GM12872 (cell line): ENCODE measurements around the gene MTOR.

Experiments used
- TF ChIP-seq, protein P1 (sequence below): IDR thresholded peaks from 3 replicates; pipeline ENCODE4 v1.5.1; 2011; ENCODE audit warnings: low read depth, mild to moderate bottlenecking, low read length, moderate library complexity; ENCODE audit not compliant: insufficient read depth

Gene MTOR

DNA sequence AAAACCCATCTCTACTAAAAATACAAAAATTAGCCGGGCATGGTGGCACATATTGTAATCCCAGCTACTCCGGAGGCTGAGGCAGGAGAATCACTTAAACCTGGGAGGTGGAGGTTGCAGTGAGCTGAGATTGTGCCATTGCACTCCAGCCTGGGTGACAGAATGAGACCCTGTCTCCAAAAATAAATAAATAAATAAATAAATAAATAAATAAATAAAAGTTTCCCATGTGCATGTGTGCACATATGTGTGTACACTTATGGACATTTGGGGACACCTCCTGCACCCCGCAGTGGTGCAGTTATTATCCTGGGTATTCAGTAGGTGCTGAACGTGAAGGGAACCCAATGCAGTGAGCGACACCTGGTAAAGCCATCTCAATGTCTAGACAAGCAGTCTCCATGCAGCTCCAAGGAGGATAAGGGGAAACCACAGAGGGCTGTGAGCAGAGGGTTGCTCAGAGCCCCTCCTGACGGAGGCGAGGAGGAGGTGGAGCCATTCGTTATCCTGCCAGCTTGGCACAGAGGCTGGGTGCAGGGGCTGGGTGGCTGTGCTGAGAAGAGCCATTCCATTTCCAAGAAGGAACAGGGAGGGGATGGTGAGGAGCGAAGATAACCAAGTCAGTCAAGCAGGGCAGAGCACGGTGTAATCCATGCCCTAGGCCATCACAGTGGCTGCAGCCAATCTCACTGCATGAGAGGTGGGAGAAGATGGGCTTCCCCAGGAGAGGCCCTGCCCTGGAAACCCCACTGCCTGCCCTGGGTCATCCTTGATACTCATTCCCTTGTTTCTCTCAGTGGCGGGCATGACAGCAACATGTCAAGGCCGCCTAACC, 36.3 kb upstream of the MTOR start:
- TF ChIP-seq, protein P1, sequence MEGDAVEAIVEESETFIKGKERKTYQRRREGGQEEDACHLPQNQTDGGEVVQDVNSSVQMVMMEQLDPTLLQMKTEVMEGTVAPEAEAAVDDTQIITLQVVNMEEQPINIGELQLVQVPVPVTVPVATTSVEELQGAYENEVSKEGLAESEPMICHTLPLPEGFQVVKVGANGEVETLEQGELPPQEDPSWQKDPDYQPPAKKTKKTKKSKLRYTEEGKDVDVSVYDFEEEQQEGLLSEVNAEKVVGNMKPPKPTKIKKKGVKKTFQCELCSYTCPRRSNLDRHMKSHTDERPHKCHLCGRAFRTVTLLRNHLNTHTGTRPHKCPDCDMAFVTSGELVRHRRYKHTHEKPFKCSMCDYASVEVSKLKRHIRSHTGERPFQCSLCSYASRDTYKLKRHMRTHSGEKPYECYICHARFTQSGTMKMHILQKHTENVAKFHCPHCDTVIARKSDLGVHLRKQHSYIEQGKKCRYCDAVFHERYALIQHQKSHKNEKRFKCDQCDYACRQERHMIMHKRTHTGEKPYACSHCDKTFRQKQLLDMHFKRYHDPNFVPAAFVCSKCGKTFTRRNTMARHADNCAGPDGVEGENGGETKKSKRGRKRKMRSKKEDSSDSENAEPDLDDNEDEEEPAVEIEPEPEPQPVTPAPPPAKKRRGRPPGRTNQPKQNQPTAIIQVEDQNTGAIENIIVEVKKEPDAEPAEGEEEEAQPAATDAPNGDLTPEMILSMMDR: no peak

DNA sequence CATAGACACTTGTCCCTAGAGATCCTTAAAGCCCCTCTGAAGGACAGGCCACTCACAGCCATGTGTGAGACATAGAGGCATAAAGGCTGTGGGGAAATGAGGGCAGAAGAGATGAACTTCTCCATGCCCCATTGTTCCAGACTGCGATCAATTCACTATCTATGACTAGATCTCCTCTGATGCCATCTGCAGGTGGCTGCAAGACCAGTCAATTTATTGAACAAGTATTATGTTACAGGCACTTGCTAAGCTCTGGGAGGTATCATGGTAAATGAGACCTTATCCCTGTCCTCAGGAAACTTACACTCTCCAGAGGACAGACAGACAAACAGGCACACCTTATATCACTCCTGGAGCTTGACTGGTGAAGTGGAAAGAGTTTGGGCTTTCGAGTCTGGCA, 33.6 kb upstream of the MTOR start:
- TF ChIP-seq, protein P1: no peak

DNA sequence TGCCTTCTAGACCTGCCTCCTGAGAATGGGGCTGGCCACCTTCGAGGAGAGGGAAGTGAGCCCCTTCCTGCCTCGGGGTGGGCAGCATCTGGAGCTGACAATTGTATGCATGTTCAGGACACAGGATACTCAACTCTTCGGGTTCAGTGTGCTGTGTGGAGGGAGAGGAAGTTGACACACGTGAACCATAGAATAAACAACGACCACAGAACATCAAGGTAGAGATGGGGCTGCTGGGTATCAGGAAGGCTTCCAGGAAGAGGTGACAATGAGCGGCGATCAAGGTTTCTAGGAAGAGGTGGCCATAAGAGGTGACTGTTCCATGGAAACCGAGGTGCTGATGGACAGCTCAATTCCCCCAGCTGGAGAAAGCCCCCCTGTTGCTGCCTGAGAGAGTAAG, 32.6 kb upstream of the MTOR start:
- TF ChIP-seq, protein P1: no peak

GRCh38 chr1:11293856-11294255, 31.5 kb upstream of the MTOR start:
- TF ChIP-seq, protein P1: no peak

GRCh38 chr1:11291049-11291448, 28.7 kb upstream of the MTOR start:
- TF ChIP-seq, protein P1: no peak

GRCh38 chr1:11289064-11289463, 26.7 kb upstream of the MTOR start:
- TF ChIP-seq, protein P1: no peak

DNA sequence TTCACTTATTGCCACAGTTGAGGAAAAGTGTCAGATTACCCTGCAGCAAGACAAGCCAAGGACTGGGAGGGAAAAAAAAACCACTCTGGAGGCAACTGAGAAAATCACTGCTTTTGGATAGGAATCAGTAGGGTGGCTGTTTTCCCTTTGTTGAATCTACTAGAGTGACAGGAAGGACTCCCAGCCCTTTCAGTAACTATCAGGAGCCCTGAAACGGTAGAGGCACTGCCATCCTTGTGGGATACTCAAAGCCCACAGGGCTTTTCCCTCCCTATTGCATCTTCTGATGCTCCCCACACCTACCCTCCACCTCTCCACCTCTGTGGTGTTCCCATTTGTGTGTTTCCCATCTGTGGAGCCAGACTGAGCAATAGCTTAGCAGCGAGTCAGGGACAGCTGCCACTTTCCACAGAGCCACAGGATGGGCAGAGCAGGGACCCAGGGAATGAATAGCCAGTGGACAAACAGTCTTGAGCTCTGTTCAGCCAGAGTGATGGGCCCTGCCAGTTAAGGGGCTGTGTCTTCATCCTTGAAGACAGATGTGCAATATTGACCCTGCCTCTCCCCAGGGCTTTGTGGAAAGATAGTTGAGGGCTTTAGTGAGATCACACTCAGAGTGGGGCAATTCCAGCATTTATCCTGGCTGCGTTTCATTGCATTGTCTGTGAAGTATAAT, 24.5 kb upstream of the MTOR start:
- TF ChIP-seq, protein P1: no peak
